ENCODE results near the gene TMC5.

TMC5 gene

DNA sequence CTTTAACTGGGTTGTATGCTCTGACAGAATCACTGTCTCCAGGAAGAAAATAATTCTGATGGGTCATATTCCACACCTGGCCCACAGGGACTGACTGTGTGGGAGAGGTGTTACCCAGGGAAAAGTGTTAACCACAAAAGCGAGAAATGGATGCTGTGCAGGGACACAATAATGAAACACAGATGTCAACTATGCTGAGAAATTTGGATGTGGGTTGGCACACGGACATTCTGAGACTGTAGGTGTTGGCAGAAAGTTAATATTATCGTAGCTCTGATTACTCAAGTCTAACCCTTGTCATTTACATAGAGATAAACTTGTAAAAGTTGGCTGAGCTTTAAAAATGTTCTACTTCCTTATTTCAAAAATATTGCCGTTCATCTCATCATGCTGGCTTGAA, 19.6 kb downstream of the TMC5 start:
- Histone ChIP-seq H3K27ac (ENCODE audit: poor library complexity, severe bottlenecking) (no peak overlapping the region), H3K27me3 (ENCODE audit: insufficient read depth, poor library complexity, severe bottlenecking) (no peaks in the 10 kb centered on the region), H3K9me3 (ENCODE audit: severe bottlenecking) (no peaks in the 10 kb centered on the region), H3K4me3 (ENCODE audit: severe bottlenecking) (no peak overlapping the region), H3K4me1 (ENCODE audit: insufficient read depth, poor library complexity, severe bottlenecking) (peaks cover 4% of the 10 kb centered on the region), H3K36me3 (ENCODE audit: low read depth) (no peaks in the 10 kb centered on the region)
- TF ChIP-seq, protein P1, sequence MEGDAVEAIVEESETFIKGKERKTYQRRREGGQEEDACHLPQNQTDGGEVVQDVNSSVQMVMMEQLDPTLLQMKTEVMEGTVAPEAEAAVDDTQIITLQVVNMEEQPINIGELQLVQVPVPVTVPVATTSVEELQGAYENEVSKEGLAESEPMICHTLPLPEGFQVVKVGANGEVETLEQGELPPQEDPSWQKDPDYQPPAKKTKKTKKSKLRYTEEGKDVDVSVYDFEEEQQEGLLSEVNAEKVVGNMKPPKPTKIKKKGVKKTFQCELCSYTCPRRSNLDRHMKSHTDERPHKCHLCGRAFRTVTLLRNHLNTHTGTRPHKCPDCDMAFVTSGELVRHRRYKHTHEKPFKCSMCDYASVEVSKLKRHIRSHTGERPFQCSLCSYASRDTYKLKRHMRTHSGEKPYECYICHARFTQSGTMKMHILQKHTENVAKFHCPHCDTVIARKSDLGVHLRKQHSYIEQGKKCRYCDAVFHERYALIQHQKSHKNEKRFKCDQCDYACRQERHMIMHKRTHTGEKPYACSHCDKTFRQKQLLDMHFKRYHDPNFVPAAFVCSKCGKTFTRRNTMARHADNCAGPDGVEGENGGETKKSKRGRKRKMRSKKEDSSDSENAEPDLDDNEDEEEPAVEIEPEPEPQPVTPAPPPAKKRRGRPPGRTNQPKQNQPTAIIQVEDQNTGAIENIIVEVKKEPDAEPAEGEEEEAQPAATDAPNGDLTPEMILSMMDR (IDR thresholded peaks at IDR 0.05; ENCODE audit: poor library complexity, severe bottlenecking): no peak
- ATAC-seq (ENCODE audit: low read depth) (no peak), DNase-seq (ENCODE audit: low spot score) (no peak)

DNA sequence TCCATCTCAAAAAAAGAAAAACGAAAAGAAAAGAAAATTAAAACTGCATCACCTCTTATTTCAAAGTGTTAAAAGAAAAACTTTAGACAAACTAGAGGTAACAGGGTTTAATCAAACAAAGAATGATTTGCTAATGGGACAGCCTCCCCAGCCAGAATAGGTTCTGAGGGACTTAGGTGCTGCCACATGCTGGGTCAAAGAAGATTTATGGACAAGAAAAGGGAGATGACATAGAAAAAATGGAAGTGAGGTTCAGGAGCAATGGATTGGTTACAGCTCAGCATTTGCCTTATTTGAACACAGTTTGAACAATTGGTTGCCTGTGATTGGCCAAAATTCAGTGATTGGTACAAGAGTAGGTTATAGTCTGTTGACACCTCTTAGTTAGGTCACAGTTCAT, 21.1 kb downstream of the TMC5 start:
- Histone ChIP-seq H3K4me3 (ENCODE audit: severe bottlenecking) (no peak overlapping the region), H3K9me3 (ENCODE audit: severe bottlenecking) (no peaks in the 10 kb centered on the region), H3K36me3 (ENCODE audit: low read depth) (no peaks in the 10 kb centered on the region), H3K27ac (ENCODE audit: poor library complexity, severe bottlenecking) (no peak overlapping the region), H3K4me1 (ENCODE audit: insufficient read depth, poor library complexity, severe bottlenecking) (no peaks in the 10 kb centered on the region), H3K27me3 (ENCODE audit: insufficient read depth, poor library complexity, severe bottlenecking) (no peaks in the 10 kb centered on the region)
- TF ChIP-seq, protein P1 (IDR thresholded peaks at IDR 0.05; ENCODE audit: poor library complexity, severe bottlenecking): no peak
- DNase-seq (ENCODE audit: low spot score) (no peak), ATAC-seq (ENCODE audit: low read depth) (no peak)

DNA sequence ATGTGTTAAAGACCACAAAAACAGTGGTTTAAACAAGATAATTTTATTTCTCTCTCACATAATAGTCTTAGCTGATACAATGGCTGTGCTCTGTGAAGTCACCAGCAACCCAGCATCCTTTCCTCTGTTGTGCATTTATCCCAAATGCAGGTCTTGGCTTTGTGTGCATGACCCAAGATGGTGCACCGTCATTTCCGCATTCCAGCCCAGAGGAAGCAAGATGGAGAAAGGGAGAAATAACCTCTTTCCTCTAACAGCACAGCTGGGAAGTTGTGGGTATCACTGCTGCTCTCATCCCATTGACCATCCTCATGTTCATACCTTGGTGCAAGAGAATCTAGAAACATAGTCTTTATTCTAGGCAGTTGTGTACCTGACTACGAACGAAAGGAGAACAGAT, 21.8 kb downstream of the TMC5 start:
- Histone ChIP-seq H3K27me3 (ENCODE audit: insufficient read depth, poor library complexity, severe bottlenecking) (no peaks in the 10 kb centered on the region), H3K9me3 (ENCODE audit: severe bottlenecking) (no peaks in the 10 kb centered on the region), H3K36me3 (ENCODE audit: low read depth) (no peaks in the 10 kb centered on the region), H3K4me1 (ENCODE audit: insufficient read depth, poor library complexity, severe bottlenecking) (no peaks in the 10 kb centered on the region), H3K4me3 (ENCODE audit: severe bottlenecking) (no peak overlapping the region), H3K27ac (ENCODE audit: poor library complexity, severe bottlenecking) (no peak overlapping the region)
- ATAC-seq (ENCODE audit: low read depth) (no peak), DNase-seq (ENCODE audit: low spot score) (no peak)
- TF ChIP-seq, protein P1 (IDR thresholded peaks at IDR 0.05; ENCODE audit: poor library complexity, severe bottlenecking): no peak

DNA sequence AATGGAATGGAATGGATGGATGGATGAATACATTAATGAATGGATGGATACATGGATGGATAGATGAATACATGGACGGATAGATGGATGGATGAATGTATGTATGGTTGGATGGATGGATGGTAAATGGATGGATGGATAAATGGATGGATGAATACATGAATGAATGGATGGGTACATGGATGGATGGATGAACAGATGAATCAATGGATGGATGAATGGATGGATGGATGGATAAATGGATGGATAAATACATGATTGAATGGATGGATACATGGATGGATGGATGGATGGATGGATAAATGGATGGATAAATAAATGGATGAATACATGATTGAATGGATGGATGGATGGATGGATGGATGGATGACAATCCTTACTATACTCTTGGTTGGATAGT, 26.0 kb downstream of the TMC5 start:
- H3K4me3 ChIP-seq (ENCODE audit: severe bottlenecking): no peak overlapping the region
- DNase-seq (ENCODE audit: low spot score): no peak
- no peak for ATAC-seq (ENCODE audit: low read depth)
- no peaks in the 10 kb centered on the region for H3K27me3 ChIP-seq (ENCODE audit: insufficient read depth, poor library complexity, severe bottlenecking)
- no peaks in the 10 kb centered on the region for H3K36me3 ChIP-seq (ENCODE audit: low read depth)
- H3K4me1 ChIP-seq (ENCODE audit: insufficient read depth, poor library complexity, severe bottlenecking): no peaks in the 10 kb centered on the region
- TF ChIP-seq, protein P1 (IDR thresholded peaks at IDR 0.05; ENCODE audit: poor library complexity, severe bottlenecking): no peak
- no peak overlapping the region for H3K27ac ChIP-seq (ENCODE audit: poor library complexity, severe bottlenecking)
- H3K9me3 ChIP-seq (ENCODE audit: severe bottlenecking): no peaks in the 10 kb centered on the region

DNA sequence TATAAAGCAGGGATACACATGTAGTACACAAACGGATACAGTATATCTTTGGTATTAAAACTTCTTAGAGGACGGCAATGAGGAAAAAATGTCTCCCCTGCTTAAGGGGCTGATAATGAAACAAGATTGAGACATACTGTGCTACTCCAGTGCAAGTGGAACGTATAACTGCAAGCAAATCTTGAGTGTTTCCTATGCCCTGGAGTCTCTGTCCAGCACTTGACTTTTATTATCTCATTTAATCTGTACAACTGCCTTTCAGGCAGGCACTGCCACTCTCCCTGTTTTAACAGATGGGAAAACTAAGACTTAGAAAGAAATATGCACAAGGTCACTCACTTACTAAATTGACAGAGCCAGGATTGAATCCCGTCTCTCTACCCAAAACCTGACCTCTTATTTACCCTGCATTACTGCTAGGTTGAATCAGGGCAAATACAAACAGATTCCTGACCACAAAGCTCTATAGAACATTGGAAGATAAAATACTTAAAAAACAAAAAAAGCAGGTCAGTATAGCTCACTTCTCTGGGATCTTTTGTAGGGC, 28.7 kb downstream of the TMC5 start:
- ATAC-seq (ENCODE audit: low read depth) (no peak), DNase-seq (ENCODE audit: low spot score) (no peak)
- Histone ChIP-seq H3K9me3 (ENCODE audit: severe bottlenecking) (no peaks in the 10 kb centered on the region), H3K4me3 (ENCODE audit: severe bottlenecking) (no peak overlapping the region), H3K4me1 (ENCODE audit: insufficient read depth, poor library complexity, severe bottlenecking) (no peaks in the 10 kb centered on the region), H3K36me3 (ENCODE audit: low read depth) (no peaks in the 10 kb centered on the region), H3K27ac (ENCODE audit: poor library complexity, severe bottlenecking) (no peak overlapping the region), H3K27me3 (ENCODE audit: insufficient read depth, poor library complexity, severe bottlenecking) (no peaks in the 10 kb centered on the region)
- TF ChIP-seq, protein P1 (IDR thresholded peaks at IDR 0.05; ENCODE audit: poor library complexity, severe bottlenecking): no peak

Data from RWPE2 (cell line).